Globus pallidus (tissue), 1 donor: ENCODE data around the gene RABGAP1L.

ENCODE experiments used
- DNase-seq: peaks from one replicate; pipeline ENCODE4 v3.0.0-alpha.2; 2015; ENCODE audit warnings: low spot score

Gene RABGAP1L

DNA sequence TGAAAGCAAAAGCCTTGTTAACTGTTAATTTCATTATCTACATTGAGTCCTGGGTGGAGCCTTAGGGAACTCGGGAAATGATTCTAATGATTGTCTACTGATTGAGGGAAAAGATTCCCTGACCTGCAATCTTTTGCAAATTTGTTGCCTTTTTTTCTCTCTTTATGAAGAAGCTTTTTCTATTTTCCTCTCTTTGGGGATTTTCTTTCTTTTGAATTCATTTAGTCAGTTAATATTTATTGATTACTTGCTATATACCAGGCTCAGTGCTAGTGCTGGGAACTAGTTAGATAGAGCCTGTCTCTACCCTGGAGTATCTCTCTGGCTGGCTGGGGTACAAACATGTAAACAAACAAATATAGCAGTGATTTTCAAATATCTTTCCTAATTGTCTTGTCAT is 769.2 kb downstream of the RABGAP1L start:
- no peak for DNase-seq

DNA sequence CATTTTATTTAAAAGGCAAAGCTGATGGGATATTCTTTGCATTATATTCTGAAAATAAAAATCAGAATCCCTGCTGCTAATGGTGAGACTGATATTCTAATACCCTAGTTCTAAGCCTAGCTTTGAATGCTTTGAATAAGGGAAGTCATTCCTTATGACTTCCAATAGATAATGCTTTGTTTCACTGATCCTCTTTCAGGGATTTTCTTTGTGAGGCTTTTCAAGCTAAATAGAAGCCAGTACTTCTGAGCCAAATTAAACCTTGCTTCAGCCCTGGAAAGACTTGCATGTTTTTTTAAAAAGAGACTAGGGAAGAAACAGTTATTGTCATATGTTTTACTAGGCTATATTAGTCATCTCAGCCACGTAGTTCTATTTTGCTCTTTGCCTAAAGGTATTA is 771.9 kb downstream of the RABGAP1L start:
- peak; percentile 32 for DNase-seq

DNA sequence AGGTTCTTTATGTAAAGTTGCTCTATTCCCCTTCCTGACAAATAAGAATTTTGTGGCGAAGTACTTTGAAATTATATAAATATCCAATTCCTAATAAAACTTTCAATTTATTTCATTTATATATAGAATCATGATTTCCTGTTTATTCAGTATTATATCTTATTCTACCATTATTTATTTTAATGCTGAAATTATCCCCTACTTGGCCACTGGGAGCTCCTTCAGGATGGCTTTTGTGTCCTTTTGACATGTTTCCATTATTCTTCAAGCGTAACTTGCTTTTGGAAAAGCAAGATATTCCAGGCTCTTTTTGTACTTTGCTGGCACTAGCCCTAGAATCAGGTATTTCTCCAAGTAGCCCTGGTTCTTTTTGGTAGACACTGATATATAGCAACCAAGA is 773.3 kb downstream of the RABGAP1L start:
- no peak for DNase-seq

DNA sequence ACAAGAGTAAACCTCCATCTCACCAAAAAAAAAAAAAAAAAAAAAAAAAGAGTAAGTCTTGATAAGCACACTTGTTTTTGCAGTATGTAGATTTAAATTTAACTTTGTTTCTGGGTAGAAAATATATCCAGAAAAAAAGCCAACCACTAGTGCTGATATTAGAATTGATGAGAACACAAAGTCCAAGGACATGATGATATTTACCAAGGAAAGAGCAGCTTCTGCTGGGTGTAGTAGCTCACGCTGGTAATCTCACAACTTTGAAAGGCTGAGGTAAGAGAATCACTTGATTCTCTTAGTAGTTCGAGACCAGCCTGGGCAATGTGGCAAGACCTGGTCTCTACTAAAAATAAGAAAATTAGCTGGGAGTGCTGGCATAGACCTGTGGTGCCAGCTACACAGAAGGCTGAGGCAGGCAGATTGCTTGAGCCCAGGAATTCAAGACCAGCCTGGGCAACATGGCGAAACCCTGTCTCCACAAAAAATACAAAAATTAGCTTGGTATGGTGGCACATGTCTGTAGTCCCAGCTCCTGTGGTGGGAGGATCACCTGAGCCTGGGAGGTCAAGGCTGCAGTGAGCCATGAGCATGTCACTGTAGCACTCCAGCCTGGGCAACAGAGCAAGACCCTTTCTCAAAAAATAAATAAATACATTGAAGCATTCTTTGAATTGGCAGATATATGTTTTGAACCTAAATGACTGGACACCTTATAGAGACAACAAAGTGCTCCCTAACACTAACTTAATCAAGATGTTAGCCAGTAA is 776.8 kb downstream of the RABGAP1L start:
- no peak for DNase-seq

DNA sequence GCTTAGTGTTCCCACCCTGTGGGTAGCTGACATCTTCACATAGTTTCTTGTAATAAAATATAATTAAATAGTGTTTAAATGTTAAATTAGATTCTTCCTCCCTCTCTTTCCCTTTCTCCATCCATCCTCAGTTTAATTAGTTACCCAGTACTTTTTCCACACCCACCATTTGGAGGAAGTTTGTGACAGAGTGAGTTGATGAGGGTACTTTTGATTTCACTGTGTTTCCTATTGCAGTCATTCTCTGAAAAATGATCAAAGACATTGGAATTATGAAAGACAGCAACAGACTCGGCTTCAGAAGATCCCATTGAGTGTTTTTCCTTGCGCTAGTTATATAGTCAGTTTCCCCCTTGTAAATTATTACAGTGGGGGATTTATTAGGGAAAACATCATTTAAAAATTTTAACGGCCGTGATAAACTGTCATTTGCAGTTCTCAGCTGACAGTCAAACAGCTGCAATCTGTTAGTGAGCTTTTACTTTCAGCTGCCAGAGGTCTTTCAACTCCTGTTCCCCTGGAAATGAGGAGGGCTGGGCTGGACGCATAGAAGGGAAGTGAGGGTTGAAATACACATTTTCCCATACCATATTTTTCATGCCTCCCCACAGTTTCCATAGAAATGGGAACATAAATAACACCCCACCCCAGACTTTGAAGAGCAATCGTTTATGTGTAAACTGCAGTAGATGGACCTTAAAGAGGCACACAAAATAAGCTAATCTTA is 779.1 kb downstream of the RABGAP1L start:
- DNase-seq, result no peak

DNA sequence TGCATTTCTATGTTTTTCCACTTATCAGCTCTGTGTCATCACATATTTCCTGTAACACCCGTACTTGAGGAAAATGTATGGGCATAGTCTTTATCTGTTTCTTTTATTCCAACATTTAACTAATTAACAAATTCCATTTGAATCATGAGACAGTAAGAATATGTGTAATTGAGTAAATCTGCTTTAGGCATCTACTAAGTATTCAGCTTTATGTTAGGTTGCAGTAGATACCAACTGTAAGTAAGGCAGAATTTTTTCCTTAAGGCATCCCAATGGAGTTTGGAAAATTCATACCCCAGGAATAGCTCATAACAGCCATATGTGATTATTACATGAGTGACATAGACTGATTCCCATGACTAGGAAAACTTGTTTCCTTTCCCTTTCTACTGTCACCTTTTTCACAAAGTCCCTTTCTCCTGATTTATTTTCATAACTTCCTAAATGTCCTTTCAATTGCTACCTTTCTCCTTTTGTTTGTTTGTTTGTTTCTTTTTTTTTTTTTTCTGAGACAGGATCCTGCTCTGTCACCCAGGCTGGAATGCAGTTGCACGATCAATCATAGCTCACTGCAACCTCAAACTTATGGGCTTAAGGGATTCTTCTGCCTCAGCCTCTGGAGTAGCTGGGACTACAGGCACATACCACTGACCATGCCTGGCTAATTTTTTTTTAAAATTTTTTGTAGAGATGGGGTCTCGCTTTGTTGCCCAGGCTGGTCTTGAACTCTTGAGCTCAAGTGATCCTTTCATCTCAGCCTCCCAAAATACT is 780.6 kb downstream of the RABGAP1L start:
- no peak for DNase-seq

DNA sequence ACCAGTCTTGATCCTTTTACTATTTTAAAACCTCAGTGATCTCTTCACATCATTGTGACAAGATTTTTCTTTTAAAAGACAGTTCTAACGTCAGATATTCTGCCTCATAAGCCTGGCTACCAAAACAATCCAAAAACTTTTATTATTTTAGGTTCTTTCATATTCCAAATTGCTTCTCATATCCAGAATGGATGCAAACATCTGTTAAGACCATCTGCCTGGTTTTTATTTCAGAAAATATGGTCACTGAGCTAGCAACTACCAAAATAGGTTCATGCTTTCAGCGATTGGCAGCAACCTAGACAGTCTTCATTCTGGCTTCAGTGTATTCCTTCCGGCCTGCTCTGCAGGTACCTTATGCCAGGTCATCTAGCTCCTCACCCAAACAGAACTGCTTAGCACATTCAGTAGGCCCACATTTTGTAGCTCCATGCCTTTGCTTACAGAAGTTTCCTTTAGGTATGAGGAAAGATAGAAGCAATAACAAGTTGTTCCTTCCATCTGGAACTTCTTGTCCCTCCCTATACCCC is 781.4 kb downstream of the RABGAP1L start:
- DNase-seq, result no peak

DNA sequence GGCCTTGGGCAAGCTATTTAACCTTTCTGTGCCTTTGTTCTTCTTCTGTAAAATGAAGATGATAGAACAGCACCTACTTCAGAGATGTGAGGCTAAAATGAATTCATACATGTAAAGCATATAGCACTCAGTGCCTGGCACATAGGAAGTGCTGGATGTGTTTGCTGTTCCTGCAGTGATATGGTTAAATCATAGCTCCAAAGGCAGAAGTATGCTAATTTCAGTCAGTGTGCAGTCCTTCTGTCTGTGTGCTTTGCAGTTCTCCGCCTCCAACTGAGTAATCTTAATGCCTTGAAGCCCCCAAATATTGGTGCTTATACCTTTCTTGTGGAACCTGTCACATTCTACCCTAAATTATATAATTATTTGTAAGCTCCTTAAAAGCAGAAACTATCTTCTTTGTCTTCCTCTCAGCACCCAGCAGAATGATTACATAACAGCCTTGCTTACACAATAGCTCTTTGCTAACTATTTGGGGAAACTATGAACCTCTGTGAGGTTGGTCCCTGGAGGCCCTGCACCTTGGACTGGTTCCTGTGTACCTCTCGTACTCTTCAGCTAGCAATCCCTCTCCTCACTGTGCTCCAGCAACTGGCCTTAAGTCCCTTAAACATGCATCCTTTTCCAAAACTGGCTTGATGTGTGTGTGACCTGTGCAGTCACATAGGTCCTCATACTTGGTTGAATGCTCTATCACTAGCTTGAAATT is 783.4 kb downstream of the RABGAP1L start:
- DNase-seq, result peak; percentile 51

DNA sequence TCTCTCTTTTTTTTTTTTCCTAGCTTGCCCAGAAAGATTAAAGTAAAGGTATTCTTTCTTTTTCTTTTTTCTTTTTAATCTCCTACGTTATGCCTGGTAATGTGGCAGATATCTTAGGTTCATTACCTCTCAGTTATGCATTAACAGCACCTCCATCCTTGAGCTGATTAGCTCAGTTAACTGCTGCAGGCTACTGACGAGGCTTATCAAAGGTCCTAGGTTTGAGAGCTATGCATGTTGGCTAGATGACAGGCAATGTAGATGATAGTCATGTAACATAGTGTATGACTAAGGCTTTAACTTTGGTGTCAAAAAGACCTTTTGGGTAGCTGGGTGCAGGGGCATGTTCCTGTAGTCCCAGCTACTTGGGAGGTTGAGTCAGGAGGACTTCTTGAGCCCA is 786.7 kb downstream of the RABGAP1L start:
- DNase-seq, result no peak

DNA sequence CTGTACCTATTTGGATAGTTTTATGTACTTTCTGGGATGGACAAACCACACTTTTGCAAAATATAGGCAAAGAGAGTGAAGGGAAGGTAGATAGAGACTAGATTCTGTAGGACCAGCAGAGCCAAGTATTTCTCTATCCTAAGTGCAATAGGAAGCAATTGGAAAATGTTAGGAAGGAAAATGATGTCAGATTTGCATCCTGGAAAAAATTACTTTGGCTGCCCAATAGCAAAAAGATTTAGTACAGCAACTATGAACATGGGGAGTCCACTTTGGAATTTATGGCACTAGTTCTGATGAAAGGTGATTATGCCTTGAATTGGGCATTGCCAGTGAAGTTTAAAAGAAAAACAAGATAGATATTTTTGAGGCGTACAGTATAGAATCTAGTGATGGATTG is 789.7 kb downstream of the RABGAP1L start:
- no peak for DNase-seq

DNA sequence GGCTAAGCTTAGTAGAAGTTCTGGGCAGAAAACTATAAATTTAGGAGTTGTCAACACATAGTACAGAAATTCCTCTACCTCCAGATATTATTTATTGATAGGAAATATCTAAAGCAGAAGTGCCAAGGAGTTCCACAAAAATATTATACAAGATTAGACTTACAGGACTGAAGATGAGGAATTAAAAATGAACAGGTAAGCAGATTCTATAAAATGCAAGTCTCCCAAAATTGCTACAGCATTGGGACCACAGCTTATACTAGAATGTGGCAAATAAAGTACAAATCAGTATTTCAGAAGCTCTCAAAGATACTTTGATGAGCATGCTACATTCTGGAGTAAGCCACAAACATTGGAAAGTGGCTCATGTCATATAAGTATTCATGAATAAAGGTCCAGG is 790.3 kb downstream of the RABGAP1L start:
- no peak for DNase-seq

DNA sequence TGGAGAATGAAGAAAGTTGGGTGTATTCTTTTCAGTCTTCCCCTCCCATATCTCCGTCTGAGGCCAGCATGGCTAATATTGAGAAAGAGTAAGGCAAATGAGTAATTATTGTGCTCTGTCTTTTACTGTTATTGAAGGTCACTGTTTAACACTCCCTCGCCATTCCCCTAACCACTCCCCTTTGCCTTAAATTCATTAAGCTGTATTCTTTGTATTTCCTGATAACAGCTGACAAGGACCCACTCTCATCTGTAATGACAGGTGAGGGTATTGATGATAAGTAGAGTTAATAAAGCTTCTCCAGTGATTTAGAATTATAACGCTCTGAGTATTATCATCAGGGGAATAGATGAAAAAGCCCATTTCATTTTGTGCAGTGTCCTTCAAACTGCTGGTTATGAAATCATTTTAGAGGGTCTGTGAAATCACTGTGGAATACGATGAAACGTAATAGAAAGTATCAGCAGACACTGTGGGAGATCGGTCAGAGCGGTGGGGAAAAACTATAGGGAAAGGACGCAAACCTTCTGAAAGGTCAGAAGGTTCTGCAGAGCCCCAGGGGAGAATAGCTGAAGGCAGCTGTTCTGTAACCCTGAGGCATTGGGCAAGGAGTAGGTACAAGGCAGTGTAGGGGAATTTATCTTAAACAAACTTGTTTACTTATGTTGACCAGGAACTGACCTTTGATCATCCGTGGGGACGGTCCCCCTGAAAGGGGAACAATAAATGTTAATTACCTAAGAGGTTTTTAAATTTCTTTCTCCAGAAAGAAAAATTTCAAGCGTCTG is 794.2 kb downstream of the RABGAP1L start:
- DNase-seq, result no peak

DNA sequence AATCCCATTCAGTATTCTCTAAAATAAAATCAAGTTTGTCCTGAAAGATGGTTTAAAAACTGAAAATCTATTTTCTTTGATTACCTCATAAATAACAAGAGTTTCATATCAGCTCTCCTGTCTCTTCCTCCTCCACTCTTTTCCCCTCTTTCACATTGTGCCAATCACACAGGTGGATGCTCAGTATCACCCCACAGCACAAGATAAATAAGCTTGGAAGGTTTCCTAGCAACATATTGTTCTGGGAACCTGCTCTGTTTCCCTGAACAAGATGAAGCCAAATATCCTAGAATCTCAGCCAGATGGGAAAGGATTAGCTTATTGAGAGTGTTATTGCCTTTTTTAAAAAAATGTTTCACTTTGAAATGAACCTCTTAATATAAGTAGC is 794.7 kb downstream of the RABGAP1L start:
- DNase-seq, result no peak

DNA sequence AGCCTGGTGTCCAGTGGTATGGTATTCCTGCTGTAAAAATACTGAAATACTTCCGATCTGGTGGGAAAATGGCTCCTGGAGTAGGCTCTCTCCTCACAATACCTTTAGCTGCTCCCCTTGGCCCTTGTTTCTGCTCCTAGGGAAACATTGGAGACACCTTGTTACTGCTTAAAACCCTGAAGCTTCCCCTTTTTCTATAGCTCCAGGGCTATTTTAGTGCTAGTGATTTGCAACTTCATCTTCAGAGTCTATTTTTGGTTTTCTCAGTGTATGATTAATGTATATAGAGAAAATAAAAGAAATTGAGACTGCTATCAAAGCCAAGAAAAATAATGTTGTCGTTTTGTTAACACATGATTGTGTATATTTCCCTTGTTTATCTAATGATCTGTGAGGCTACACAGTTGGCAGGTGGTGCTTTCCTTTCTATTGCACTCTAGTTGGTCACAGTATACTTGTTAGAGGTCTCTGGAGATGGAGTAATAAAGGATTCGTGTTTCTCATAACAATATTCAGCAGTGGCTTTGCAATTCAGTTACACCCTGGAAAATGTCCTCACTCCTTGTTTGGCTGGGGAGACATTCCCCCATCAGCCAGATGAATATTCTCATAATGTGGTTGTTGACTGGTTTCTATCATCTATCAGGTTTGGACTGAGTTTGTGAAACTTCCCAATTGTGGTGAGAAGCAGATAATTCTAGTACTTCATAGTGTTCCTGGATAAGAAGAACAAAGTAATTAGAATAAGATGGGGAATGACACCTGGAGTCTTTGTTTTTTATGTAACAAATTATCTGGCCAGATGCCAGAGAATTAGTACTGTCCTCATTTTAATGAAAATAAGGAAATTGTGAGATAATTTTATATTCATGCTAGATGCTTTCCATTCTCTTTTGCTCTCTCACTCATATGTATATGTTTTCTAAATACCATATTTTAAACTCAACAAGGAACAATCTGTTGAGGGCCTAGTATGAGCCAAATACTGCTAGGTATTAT is 795.6 kb downstream of the RABGAP1L start:
- DNase-seq, result no peak

DNA sequence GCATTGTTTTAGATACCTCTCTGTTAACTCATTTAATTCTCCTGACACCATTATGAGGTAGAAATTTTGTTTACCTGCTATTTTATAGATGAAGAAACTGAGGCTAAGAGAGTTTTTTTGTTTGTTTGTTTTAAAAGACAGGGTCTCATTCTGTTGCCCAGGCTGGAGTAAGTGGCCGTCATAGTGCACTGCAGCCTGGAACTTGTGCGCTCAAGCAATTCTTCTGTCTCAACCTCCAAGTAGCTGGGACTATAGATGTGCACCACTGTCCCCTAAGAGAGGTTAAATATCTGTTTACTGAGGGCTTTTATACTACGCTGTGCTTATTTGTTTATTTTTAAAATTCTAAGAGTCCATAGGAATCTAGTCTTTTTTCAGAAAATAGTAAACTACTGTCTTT is 796.8 kb downstream of the RABGAP1L start:
- no peak for DNase-seq

DNA sequence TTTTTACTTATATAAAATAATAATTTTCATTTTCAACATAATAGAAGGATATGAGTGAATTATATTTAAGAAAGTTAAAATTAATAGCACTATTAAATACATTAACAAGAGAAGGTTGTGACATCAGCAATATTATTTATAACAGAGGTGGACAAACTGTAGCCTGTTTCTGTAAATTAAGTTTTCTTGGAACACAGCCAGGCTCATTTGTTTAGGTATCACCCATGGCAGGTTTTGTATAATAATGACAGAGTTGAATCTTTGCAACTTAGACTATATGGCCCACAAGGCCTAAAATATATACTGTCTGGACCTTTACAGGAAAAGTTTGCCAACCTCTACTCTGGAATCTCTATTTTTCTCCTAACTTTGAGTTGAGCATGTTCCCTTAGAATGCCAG is 797.7 kb downstream of the RABGAP1L start:
- DNase-seq, result no peak

DNA sequence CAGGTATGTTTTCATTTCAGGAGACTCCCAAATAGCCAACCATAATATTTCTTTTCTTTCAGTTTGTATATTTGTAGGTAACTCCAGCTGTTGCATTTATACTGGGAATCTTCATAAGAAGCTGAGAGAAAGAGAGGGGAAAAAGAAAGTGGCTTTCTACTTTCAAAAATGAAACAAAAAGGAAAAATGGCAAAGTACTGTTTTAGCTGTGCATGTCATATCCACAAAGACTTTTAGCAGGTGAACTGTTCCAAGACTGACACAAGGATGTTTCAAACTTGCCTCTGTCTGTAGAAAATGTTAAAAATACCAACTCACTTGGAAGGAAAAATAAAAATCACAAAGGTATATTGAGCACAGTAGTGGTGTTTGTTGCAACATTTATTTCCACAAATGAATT is 798.5 kb downstream of the RABGAP1L start:
- no peak for DNase-seq

DNA sequence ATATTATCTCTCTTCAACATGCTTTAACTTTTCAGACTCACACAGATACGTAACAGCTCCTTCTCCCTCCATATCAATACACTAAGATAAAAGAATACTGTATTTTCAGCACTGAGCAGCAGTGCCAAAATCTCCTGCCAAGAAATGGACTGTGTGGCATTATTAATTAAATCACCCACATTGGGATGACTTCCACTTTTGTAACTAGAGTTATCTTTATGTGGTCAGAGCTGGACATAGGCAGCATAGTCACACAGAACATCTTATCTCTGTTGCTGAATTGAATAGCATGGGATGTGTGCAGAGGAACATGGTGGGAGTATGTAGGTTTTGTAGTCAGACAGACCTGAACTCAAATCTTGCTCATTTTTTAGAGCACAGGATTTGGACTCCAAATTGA is 799.1 kb downstream of the RABGAP1L start:
- no peak for DNase-seq

DNA sequence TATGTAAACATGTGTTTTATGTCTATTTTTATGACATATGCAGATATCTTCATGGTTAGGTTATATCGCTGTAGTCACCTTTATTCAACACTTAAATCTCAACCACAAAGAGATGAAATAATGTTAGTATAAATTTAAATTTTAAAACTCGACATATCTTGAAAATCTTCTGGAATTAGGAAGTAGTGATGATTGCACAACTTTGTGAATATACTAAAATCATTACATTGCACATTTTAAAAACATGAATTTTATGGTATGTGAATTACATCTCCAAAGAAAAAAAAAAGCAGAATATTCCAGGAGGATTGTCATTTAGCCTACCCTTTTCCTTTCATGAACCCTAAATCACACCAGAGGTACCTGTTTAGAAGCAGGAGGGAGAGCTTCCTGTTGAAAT is 801.0 kb downstream of the RABGAP1L start:
- no peak for DNase-seq

DNA sequence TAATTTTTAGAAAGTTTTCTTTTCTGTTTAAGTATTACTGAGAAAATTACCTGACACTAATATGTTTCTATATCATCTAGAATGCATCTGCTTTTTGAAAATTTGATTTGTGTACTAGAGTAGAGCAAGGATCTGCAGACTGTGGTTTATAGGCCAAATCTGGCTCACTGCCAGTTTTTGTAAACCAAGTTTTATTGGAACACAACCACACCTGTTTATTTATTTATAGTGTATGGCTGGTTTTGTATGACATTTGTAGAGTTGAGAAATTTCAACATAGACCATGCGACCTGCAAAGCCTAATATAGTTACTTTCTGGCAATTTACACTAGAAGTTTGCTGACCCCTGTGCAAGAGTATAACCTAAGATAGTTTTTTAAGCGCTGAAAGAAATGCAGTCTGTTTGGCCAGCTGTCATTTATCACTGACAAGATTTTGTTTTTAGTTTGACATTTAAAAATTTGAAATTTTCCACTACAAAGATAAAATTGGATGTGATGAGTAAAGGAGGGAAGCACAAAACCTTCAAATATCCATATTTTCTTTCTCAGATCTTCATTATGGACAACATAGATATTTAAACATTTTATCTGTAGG is 804.3 kb downstream of the RABGAP1L start:
- no peak for DNase-seq
